ENCODE data around the gene VGLL4.

The VGLL4 gene

GRCh38 chr3:11651900-11652299 lies 8.2 kb upstream of the VGLL4 start:
- no peak for ATAC-seq

- ATAC-seq, result no peak
Measured at GRCh38 chr3:11651477-11651876, 7.8 kb upstream of the VGLL4 start.

GRCh38 chr3:11650391-11650790 lies 6.7 kb upstream of the VGLL4 start:
- ATAC-seq, result peak; percentile 13 to 48

GRCh38 chr3:11648735-11649134 lies 5.0 kb upstream of the VGLL4 start:
- no peak for ATAC-seq

GRCh38 chr3:11643201-11643603 lies 513 bp downstream of the VGLL4 start:
- peak; percentile 27 to 37 for ATAC-seq

- peak; percentile 63 to 72 for ATAC-seq
Measured at GRCh38 chr3:11642431-11643191, 1.1 kb downstream of the VGLL4 start.

- ATAC-seq, result no peak
Measured at GRCh38 chr3:11641683-11642430, 1.9 kb downstream of the VGLL4 start.

GRCh38 chr3:11641316-11641682 lies 2.4 kb downstream of the VGLL4 start:
- ATAC-seq, result no peak

GRCh38 chr3:11640009-11640673 lies 3.6 kb downstream of the VGLL4 start:
- no peak for ATAC-seq

- no peak for ATAC-seq
Measured at GRCh38 chr3:11638495-11639358, 5.0 kb downstream of the VGLL4 start.

GRCh38 chr3:11637901-11638458 lies 5.7 kb downstream of the VGLL4 start:
- ATAC-seq, result no peak

- no peak for ATAC-seq
Measured at GRCh38 chr3:11636394-11636770, 7.3 kb downstream of the VGLL4 start.

- ATAC-seq, result no peak
Measured at GRCh38 chr3:11635680-11636393, 7.9 kb downstream of the VGLL4 start.

- ATAC-seq, result no peak
Measured at GRCh38 chr3:11634974-11635612, 8.6 kb downstream of the VGLL4 start.

- ATAC-seq, result peak in 1 of 2 donors; percentile 17
Measured at GRCh38 chr3:11634081-11634635, 9.6 kb downstream of the VGLL4 start.

GRCh38 chr3:11632966-11633365 lies 10.7 kb downstream of the VGLL4 start:
- ATAC-seq, result no peak

- no peak for ATAC-seq
Measured at GRCh38 chr3:11632564-11632963, 11.2 kb downstream of the VGLL4 start.

GRCh38 chr3:11631820-11632219 lies 11.9 kb downstream of the VGLL4 start:
- ATAC-seq, result no peak

- ATAC-seq, result no peak
Measured at GRCh38 chr3:11629716-11630115, 14.0 kb downstream of the VGLL4 start.

- no peak for ATAC-seq
Measured at GRCh38 chr3:11627612-11628011, 16.1 kb downstream of the VGLL4 start.

- peak in 1 of 2 donors; percentile 34 for ATAC-seq
Measured at GRCh38 chr3:11626084-11626463, 17.6 kb downstream of the VGLL4 start.
